NCI-H2081 treated with DMSO at 0.1 percent for 48 hours (cell line): ENCODE measurements around the gene GTF3C1.

Source experiments
- DNase-seq: peaks from one replicate; lab custom pipeline; 2025; lab: John Stamatoyannopoulos, UW

The GTF3C1 gene

DNA sequence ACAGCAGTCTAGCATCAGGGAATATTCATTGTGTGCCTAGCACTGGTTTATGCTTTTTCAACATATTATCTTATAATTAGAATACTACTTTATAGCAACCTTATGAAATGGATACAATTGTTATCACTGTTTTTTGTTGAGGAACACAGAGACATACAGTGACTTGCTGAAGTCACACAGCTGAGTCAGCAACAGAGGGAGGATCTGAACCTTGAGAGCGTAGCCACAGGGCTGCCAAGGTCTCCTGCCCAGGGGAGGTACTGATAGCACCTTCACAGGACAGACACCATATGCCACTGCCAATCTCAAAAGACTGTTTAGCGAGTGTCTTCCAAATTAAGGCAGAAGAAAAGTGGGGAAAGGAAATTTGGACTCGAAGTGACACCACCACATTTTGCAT, 63.0 kb downstream of the GTF3C1 start:
- no peak for DNase-seq

DNA sequence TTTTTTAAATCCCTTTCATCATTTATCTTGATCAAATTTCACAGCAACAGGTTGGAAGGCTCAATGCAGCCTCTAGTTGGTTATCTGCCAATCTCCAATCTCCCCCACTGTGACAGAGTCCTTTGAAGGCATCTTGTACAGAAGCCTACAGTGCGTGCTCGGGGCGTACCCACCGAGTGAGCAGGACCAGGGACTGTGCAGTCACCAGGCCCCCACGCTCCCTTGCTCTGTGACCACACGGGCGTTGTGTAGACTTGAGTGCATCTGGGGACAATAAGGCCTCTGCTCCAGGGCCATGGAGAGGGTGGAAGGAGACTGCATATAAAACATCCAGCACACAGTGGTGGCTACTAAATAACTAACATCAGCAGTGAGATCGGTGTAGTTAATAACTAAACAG, 63.4 kb downstream of the GTF3C1 start:
- DNase-seq = no peak

DNA sequence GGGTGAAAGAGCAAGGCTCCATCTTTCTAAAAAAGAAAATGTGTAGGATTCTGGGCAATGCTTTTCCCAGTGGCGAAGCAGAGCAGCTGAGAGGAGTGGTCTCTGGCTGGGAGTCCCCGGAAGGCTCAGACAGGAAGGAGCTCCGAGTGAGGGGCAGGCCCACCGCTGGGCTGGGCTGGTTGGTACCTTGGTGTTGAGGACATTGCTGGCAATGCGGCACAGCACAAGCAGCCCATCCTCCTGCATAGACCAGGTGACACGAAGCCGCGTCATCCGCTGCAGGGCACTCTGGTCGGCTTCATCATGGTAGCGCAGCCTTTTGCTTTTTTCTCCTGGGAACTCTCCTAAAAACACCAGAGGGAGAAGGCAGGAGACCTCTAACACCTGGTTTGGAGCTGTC, 63.9 kb downstream of the GTF3C1 start:
- DNase-seq = no peak

DNA sequence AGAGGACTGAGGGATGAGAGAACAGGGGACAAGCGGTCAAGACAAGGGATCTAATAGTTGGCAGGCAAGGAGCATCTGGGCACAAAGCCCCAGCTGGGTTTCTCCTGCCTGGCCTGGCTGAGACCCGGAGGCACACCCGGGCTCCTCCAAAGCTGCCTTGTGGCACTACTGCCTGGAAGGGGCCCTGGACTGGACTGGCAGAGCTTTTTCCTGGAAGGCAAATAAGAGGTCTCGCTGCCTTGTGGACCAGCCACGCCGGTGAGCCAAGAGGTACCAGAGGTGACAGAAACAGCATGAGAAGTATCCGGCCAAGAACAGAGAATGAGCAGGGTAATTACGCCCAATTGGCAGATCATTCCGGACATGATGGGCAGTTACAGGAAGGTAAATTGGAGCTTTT, 64.6 kb downstream of the GTF3C1 start:
- no peak for DNase-seq

DNA sequence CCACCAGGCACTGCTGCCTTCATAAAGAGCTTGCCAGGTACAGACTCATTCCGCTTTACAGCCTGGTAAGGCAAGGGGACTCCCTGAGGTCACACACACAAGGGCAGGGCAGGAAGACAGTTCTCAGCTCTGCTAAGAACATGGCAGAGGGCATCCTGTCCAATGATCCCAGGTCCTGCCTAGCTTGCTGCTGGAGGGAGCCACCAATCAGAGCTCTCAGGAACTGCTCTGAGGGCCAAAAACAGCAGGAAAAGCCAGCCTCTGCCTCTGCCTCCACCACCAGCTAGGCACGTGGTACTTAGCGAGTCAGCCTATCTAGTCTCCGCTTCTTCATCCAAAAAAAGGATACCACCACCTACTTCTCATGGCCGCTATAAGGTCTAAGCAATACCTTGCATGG, 66.1 kb downstream of the GTF3C1 start:
- no peak for DNase-seq

DNA sequence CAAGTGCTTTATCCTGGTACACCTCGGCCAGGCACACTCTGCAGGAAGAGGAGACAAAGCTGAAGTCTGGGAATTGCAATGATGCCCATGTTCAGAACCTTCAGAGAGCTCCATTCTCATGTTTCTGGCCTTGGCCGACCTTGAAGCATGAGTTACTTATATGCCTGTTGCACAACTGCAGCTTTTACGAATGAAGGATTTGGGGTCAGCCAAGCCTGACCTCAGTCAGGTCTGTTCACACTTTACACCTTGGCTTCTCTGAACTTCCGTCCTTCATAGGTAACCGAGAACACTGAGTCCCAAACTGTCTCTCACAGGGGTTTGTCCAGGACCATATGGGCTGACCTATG, 66.7 kb downstream of the GTF3C1 start:
- DNase-seq = no peak

DNA sequence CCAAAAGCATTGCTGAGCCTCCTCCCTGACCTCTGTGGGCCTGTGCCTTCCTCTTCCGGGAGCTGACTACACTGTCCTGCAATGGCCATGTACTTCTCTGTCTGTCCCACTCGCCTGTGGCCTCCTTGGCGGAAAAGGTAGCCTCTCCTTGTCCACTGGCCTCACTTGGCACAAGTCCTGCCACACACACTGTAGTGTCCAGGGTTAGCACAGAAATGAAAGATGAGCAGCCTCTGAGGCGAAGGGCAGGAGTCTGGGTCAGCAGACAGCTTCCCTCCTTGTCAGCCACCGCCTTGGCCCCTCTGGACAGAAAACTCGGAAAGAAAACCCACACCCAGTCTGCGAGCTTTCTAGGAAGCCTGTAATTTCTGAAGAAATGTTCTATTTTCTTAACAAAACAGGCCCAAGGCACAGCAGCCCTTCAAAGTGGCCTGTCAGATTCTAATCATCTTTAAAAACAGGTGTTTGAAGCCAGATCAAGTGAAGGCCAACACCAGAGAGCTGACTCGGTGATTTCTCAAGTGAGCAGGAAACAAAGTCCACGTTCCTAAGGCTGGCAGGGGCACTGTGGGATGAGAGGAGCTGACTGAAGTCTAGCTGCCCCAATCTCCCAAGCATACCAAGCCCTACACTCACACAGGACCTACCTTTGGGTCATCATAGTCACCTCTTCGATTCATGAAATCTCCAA, 67.2 kb downstream of the GTF3C1 start:
- no peak for DNase-seq

DNA sequence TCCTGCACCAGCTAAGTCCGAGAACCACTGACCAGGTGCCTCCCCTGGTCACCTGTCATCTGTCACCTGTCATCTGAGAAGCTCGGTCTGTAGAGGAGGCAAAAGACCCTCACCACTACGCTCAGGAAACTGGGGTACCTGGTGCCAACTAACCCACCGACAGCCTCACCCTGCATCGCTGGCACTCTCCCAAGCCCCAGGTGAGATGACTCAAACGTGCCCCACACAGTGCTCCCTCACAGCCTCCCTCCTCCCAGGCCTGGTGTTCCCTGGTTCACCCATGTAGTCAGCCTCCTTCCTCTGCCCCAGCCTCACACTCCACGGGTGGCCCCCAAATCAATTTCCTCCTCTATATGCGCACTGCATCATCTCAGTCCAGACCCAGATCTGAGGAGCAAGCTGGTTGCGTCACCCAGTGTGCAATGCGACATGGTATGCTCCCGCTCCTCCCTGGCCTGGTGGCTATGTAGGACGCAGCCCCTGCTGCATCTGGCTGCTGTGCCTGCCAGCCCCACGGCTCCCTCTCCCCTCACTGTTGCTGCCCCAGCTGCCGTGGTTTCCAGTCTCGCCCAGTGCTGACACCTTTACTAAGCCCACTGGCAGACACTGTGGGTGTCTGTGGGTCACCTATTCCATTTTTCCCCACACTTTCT, 68.3 kb downstream of the GTF3C1 start:
- no peak for DNase-seq

DNA sequence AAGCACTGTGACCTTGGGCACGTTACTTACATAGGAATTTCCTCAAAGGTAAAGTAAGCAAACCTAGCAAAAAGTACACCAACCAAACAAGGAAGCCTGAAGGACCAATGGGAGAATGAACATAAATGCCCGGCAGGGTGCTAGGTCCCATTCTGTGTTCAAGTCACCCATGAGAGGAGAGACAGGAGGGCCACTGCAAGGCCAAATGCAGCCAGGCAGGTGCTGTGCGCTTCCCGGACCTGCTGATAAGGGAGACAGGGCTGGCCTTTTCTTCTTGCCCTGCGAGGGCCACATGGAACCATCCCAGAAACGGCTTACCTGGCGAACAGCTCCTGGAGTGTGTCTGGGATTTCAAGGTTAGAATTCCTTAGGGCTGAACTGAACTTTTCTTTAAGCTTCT, 69.0 kb downstream of the GTF3C1 start:
- no peak for DNase-seq

DNA sequence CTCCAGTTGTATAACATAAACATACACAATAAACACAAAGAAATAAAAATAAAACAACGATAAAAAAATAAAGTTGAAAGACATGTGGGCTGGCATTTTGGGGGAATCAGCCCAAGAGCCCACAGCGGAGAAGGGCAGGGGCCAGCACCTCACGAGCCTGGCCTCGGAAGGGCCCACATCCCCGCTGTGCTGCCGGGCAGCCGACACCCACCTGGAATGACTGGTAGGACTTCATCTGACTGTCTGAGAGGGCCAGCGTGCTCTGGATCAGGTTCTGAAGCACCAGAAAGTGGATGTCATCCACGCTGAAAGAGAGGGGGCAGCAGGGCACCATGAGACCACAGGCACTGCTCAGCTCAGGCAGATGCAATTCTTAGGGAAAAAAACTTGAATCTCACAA, 73.5 kb downstream of the GTF3C1 start:
- no peak for DNase-seq

DNA sequence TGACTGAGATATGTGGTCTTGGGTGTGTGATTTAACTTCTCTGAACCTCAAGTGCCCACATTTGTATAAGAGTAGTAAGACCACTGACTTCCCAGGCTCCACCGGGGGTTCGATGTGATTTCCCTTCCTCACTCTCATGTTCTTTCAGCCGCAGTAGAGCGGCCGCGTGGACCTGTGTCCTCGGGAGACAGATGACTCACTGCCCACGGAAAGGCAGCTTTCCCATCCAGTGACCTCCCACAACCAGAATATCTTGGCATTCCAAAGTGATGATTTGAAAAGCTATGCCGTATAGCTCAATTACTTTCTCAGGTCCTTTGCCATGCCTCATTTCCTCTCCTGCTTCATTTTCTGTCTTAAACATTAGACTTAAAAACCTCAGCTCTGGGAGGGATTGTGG, 74.2 kb downstream of the GTF3C1 start:
- no peak for DNase-seq

DNA sequence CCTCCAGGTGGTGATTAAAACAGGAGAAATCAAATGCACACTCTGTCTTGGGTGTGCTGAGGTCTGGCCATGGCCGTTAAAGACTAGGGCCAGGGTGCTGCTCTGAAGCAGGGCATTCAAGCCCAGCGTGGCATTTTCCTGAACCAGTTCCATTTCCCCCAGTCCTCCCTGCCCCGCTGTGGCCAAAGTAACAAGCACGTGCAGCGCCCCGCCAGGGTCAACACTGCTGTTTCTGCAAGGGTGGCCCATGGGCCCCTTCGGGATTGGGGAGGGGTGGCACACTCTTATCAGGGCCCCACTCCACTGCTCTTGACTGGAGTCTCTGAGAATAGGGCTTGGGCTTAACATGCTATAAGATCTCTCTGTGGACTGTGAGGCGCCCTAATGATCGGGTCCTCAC, 74.8 kb downstream of the GTF3C1 start:
- DNase-seq = no peak

DNA sequence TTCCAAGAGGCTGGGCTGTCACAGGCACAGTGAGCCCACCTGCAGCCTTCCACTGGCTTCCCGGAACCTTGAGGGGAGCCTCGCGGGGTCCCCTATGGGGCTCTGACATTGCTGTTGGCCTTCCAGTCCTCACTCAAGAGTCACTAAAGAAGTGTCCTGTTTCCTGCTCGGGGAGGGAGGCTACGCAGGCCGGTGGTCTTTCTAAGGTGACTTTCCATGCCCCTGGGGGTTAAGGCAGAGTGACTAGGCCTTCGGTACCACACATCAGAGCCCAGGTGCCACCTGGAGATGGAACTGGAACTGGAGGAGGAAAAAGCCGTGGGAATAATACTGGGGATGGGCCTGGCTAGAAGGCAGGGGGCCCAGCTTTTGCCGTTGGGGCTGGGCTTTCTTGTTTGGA, 75.7 kb downstream of the GTF3C1 start:
- DNase-seq = no peak

DNA sequence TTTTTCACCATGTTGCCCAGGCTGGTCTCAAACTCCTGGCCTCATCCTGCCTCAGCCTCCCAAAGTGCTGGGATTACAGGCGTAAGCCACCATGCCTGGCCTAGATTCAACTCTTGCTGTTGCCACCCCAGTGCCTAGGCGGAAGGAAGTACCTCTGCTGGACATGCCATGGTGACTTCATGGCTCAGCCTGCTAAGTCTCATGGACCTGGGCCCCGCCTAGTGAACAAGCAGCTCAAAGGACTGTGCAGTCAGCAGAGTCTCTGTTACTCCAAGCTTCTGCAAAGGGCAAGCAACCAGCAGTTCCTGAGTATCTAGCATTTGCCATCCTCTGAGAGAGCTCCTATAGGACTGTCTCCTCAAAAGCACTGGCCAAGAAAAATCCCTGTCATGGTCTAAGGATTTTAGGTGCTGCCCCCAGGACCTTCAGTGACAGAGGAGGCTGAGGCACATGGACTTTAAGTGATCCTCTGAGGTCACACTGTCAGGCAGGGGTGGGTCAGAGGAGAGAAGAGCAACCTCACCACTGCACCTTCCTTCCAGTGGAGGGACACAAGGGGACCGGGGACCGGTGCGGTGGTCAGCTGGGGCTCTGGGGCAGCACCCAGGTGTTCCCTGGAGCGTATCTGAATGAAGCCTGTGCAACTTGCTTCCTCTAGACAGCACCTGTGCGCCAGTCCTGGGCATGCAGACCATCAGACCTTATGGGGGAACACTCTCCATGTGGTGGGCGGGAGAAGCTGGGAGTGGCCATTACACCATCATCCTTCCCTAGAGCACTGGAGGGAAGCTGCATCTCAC, 76.4 kb downstream of the GTF3C1 start:
- no peak for DNase-seq

DNA sequence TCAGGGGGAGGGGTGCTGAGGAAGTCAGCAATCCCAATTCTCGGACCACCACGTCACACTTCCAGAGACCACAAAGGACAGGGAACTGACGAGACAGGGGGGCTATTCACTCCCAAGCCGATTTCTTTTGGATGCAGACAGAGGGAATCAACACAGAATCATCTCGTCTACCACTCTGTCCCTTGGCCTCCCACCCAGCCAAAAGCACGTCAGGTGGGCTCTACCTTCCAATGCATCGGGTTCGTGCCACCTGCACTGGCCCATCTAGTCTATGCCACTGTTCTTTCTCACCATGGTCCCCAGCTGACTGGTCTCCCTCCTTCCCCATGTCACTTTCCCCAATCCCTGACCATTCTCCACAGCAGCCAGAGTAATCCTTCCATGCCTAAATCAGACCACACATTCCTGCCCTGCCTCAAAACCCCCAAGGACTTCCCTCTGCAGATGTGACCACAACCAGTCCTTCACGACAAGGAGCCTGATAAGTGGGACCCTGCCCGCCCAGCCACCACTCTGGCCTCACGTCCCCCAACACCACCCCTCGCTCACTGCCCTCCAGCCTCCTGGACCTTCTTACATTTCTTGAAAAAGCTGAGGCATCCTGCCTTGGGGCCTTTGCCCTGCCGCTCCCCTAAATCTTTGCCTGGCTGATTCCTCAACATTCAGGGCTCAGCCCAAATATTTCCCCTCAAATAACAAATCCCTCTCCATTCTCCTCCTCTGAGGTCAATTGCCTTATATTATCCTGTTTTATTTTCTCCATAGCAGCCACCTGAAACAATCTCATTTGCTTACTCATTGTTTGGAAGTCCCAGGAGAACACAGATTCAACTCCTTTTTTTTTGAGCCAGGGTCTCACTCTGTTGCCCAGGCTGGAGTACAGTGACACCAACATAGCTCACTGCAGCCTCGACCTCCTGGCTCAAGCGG, 77.4 kb downstream of the GTF3C1 start:
- DNase-seq = no peak

DNA sequence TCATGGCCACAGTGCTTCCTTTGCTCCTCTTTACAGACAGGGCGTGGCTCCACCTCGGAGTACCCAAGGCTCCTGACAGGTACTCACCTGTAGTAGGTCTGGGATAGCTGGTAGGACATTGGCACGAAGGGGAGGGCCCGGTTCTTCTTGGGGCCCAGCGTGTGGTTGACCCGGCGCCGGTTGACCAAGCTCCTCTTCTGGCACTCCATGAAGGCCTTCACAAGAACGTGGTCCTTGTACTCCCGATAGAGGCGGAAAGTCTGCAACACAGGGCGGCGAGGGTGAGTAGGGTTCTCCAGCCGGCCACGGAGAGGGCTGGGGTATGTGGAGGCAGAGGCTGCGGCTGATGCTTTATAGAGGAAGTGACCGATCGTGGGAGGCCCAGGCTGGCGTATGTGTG, 78.1 kb downstream of the GTF3C1 start:
- DNase-seq = no peak

DNA sequence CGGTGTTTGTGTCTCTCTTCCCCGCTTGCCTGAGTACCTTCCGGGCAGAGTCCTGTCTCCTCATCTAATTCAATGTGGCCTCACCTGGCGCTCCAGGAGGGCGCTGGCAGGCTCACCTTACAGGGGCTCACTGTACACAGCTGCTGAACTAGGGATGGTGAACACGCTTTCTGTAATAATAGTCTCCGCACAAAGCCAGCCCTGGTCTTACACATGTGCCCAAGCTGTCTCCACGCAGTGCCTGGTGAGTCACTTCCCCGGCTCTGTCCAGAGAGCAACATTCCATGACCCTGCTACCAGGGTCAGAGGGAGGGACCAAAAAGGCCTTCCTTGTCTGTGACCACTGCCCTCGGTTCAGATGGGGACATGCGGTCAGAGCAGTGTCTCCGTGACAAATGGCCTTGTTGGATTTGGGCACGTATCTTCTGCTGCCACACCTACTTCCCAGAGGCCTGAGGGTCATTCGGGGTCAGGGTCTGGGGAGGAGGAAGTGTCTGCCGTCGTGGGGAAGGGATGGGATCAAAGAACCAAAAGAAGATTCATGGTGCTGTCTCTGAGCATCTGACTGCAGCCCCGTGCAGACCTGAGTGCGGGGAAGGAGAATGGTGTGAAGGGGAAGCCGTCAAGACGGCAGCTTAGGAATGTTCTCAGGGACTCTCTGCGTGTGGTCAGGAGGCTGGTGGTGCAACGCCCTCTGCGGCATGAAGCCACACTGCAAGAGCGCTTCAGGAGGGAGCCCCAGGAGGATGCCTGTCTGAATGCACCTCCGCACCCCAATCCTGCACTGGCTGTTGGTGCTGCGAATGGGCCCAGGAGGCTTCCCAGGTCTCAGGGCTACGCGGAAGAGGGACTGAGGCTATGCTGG, 78.9 kb downstream of the GTF3C1 start:
- DNase-seq = no peak

DNA sequence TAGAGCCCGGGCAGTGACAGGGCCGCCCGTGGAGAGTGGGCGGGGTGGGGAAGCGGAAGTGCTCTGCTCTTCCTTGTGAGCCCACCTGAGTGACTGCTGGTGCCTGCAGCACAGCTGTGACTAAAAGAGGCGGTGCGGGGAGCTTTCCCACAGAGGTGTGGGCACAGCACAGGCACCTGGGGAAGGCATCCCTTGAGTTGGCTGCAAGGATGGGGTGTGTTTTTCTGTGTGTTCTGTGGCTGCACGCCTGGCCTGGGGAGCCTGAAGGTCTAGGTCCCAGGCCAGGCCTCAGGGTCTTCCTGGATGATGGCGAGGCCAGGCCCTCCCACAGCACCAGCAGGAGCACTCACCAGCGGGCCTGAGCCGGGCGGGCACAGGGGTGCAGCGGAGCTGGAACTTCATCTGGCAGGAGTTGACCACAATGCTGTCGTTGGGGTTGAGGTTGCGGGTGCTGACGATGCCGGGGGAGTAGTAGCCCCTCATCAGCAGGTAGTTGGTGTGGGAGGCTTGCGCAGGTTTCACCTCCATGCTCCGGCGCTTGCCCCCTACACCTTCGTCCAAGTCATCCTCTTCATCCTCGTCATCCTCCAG, 80.7 kb downstream of the GTF3C1 start:
- no peak for DNase-seq

DNA sequence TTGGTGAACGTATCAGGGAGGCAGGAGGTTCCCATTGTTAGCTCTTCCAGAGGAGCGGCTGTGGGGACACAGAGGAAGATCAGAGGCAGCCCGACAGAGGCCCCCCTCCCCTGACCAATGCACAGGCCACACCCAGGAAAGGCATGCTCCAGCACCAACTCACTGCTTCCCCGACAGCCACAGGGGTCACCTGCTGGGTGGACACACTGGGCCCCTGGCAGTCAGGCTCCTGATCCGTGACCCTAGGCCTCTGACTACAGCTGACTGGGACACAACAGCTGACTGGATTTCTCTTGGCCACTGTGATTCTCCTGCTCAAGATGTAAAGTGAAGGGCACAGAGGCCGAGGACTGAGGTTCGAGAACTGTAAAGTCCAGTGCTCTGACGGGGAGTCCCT, 84.2 kb downstream of the GTF3C1 start:
- DNase-seq = no peak

DNA sequence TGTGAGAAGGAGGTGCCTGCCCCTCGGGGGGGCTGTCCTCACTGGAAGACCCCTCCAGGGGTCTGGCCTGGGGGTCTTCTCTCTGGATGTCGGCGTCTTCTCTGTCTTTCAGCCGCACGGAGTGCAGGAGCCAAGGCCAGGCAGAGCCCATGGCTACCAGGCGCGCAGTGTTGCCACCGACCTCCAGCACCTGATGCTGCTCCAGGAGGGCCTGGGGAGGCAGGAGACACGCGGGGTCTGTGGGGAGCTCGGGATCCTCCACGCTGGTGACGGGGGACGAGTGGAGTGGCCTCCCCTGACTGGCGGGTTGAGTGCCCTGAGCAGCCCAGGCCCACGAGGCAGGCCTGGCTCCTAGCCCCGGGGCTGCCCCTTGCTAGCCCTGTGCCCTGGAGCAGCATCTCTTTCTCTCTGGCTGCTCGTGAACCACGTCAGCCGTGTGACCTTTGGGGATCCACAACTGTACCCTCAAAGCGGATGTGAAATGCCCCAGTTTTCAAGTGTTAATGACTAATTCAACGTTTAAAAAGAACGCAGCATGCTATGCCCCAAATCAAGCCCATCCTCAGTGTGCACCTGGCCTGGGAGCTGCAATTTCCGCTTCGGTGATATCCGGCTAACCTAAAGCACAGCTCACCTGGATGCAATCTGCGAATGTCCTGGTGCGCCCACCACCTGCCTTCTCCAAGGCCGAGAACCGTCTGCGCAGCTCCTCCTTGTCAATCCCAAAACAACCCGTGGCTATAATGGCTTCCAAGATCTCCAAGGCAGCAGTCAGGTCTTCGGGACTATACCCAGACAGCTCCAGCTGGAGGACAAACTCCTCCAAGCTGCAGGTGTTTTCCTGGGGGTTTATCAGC, 84.9 kb downstream of the GTF3C1 start:
- DNase-seq = no peak
